Stimulated activated CD4-positive, alpha-beta T cell treated with anti-CD3 and anti-CD28 coated beads, Interleukin-4, amount 100 ng/mL, for 4 hours (primary cell): ENCODE results near the gene CAMKMT.

Source experiments
- DNase-seq, 2 experiments: peaks; one replicate each; pipeline ENCODE4 v3.0.0-alpha.2; 2020

The CAMKMT gene

DNA sequence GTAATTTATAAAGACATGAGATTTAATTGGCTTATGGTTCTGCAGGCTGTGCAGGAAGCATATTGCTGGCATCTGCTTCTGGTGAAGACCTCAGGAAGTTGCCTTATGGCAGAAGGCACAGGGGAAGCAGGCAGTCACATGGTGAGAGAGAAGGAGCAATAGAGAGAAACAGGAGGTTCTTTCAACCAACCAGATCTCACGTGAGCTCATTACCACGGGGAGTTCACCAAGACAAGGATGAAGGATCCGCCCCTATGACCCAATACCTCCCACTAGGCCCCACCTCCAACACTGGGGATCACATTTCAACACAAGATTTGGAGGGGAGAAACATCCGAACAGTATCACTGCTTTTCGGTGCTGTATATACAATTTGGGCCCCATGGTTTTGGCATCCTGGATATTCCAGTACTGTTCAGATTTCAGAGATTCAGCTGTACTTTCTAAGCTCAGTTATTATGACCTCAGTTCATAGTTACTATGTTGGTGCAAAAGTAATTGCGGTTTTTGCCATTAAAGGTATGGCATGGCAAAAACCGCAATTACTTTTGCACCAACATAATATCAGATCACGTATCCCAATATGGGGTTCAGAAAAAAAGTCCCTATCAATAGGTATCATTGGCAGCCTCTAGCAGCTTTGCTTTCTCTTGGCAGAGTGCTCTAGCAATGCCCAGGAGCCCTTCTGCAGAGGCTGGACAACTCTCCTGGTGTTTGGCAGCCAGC is 390.2 kb downstream of the CAMKMT start:
- DNase-seq = no peak

DNA sequence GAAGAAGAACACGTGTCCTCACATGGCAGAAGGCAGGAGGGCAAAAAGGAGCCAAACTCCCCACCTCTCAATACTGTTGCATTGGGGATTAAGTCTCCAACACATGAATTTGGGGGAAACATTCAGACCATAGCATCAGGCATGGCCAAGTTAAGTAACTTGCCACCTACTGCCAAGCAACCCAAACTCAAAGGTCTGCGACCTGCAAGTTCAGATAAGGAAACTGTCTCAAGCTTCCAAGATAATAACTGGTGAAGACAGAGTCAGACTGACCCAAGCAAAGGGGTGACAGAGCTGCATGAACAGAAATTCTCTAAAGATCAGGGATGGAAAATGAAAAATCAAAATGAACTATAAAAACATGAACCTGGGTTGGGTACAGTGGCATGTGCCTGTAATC is 391.0 kb downstream of the CAMKMT start:
- DNase-seq = no peak

GRCh38 chr2:44753552-44754285 is 392.0 kb downstream of the CAMKMT start:
- DNase-seq = no peak

DNA sequence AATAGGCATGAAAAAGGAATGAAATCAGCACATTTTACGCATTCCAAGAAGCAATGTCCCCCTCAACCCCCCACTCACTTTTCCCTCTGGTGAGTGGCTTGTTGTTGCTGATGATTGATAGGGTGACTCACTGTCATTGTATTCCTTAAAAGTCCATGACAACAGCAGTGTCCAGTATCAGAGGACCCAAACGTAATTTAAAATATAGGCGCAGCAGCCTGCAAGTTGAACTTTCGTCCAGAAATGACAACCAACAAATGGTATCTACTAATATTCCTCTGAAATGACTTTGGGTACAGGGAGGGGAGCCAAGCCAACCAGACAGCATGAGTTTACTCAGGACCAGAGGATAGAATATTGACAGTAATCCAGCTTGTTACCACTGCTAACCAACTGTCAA is 396.8 kb downstream of the CAMKMT start:
- no peak for DNase-seq

DNA sequence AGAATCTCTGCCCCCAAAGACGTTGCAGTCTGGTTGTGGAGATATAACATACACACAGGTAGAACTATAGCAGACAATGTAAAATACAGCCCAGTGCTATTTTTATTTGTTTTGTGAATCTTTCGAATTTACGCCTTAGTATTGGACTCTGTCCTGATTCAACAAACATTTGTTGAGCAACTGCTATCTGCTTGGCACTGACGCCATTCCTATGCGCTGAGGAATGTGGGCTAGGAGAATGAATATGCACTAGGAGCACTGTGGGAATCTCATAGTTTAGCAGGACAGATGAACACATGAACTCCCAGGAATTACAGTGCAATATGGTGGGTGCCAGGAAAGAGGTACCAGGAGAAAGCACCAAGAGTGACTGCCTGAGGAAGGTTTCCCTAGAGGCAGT is 398.1 kb downstream of the CAMKMT start:
- no peak for DNase-seq

GRCh38 chr2:44763275-44763782 is 401.6 kb downstream of the CAMKMT start:
- DNase-seq = no peak

- DNase-seq = no peak
These were observed 404.5 kb downstream of the CAMKMT start for GRCh38 chr2:44766220-44766619.

GRCh38 chr2:44766777-44767176 is 405.0 kb downstream of the CAMKMT start:
- DNase-seq = no peak

DNA sequence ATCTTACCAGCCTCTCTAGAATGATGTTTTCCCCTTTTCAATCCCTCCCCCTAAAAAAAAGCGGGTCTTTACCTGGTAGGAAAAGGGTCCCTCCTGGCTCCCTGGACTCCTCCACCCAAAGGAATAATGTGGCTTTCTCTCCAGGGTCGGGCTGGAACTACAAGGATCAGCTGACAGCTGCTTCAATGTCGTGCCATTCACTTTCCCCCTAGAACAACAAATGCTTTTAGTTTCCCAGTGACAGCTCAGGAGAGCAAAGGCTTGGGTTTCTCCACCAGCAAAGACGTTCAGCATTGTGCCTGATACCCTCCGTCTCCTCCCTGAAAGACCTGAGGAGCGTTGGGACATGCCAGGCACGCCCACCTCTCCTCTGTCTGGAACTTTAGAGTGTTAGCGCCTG is 405.9 kb downstream of the CAMKMT start:
- DNase-seq = no peak

GRCh38 chr2:44768438-44769236 is 406.9 kb downstream of the CAMKMT start:
- DNase-seq = no peak

DNA sequence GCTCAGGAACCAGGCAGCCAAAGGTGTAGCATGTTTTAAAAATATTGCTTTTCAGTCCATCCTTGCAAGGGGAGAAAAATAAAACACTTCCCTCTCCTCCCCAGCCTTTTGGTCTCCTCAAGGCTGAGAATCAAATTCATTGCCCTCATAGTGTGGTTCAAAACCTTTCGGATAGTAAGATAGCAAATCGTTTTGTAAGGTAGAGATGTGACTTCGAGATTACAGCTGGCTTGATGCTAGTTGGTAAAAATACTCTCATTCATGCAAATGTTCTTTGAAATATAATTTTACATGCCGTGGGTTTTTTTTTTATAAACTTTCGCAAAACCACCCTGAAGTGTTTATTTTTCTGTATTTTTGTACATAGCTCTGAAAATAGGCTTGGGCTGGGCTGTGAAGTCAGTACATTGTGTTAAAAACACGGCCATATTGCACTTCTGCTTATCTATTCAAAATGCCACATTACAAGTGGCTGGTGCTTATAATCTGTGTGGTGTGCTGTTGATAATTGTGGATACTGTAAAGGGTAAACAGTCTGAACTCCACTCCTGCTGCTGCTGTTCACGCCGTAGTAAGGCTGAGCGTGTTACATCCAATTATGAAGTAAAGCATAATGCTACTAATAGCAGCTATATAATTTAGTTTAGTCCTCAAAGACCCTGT is 407.7 kb downstream of the CAMKMT start:
- DNase-seq = no peak

DNA sequence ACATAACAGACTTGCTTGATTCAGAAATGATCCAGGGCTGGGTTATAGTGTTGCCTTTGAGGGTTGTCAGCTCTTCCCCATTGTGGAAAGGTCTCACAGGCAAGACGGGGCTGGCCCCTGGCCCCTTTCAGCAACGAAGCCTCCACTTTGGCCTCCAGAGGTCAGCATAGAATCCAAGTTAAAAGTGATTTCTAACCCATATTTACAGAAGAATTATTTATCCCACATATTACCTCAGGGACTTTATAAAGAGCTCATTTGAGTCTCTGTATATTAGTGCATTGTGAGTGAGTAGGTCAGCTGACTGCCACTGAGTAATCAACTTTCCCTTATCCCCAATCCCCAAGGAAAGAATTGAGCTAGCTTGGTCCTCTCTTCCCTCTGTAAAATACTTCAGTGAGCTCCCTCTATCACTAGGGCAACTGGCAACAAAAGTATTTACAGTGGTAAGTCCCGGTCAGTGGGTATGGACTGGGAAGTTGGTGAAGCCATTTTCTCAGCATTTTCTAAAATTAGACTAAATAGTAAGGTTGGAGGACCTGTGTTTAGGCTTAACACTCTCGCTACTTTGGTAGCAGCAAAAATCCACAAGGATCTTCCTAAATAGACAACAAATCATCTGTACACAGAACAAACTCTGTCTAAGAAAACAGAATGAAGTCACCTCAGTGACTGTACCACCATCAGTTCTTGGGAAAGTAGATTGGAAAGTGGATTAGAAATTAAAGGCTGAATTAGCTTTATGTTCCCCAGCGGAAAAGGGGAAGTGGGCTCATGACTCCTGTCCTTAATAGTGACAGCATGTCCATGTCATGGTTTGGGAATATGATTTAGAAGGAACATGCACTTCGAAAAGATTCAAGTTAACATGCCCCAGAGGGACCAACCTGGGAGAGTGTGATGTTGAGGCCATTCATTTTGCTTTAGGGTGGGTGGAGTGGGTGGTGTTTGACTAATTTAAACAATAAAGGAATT is 408.8 kb downstream of the CAMKMT start:
- DNase-seq = no peak

GRCh38 chr2:44771522-44771921 is 409.8 kb downstream of the CAMKMT start:
- no peak for DNase-seq

- no peak for DNase-seq
These were observed 410.4 kb downstream of the CAMKMT start for GRCh38 chr2:44772131-44772530.

DNA sequence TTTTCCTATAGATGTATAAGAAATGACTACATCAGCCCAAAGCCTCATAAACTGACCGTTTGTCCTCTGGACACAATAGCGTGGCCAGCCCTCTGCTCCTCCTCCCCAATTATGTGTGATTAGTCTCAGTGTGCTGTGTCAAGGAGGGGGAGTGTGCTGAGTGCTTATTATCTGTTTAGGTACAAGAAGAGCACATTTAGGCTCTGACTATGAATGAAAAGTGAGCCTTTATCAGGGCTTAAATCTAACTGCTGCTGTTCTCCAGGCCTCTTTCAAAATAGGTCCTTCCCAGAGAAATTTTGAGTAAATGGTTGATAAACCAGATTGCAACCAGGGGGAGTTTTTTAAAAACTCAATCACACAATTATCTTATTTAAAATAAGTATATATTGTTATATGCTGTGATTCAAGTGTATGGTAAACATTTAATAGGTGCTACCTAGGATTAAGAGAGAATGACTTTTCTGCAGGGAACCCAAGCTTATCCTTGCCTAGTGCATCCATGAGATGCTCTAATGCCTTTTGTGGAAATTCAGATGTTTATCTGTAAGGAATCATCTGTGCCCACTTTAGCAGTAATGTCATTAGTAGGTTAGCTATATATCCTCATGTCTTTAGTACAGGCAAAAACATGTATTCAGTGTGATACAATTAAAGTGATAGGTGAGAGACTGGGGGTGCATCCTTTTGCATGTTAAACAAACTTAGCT is 411.1 kb downstream of the CAMKMT start:
- no peak for DNase-seq

DNA sequence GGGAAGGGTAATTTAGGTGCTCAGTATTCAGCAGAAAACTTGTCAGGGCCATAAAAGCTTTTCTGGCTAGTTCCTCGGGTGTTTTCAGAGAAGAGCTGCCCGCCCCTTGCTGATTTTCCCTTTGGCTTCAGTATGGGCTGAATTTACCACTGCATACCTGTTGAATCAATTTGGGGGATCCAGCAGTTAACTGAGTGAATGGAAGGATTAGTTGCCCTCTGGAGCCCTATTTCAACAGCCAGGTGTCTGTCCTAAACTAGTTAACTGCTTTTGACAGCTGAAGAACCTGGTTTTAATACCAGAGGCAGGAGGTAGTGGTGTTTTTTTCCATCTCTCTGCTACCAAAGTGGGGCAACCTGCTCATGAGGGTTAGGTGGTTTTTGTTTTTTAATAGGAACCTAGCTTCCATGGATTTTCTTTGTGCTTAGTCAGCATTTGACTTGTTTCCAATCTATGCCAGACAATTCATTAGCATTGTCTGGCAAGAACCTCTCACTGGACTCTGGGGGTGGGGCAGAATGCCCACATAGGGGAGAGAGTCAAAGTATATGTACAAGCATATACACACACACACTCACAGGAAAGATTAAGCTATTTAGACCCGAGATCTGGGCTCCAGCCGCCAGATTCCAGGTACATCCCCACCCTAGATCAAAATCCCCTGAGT is 413.2 kb downstream of the CAMKMT start:
- DNase-seq = no peak

DNA sequence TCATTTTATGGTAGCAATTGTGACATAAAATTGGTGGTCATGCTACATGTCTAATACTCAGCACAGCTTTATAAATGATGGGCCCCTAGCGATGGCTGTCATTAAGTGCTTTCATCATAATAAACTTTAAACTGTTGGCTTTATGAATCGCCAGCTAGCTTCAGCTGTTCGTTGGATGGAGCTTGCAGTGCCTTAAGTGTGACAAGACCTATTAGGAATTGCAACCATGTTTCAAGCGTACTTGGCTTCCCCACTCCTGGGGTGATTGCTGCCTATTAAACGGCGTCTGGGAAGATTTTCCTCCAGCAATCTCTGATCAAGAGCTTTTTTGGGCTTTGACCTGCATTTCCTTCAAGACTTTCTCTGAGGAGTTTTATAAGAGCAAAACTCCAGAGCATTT is 415.3 kb downstream of the CAMKMT start:
- DNase-seq = no peak

DNA sequence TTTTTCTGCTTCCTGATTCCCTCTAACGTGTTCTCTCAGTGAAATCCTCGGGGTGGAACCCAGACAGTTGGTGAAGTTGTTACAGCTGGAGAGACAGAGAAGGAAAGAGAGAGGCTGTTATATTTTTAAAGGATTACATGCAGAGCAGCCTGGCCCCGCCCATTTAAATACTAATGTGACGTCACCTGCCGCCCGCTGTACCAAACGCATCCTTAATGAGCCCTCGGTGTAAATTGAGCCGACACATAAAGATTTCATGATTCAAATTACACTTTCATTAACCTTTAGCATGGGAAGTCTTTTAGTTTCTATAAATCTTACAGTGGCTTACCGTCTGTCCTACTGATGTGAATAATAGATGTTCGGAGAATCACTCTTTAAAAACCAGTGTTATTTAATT is 415.8 kb downstream of the CAMKMT start:
- DNase-seq = no peak

GRCh38 chr2:44778221-44778654 is 416.5 kb downstream of the CAMKMT start:
- no peak for DNase-seq
